Measurements from ENCODE around the gene ITPR2.

Gene ITPR2

DNA sequence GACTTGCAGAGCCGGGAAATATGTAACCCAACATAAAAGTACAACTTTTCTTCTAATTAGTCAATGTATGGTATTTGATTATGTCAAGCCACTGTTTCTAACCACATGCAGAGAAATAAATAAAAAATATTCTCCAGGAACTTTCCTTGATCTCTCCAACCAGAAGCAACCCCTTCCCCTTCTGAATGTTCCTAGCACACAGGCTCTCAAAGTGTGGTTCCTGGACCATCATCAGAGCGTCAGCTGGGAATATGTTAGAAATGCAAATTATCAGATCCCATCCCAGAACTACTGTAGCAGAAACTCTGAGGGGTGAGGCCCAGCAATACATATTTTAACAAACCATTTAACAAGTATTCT lies 21.0 kb upstream of the ITPR2 start:
- Histone ChIP-seq H2BK12ac (ENCODE audit: low read length) (no peak overlapping the region), H3K4ac (ENCODE audit: low read depth, low read length) (no peak overlapping the region), H3K9ac (ENCODE audit: low read length) (no peak overlapping the region), H3K79me1 (ENCODE audit: low read length) (no peaks in the 10 kb centered on the region), H4K8ac (ENCODE audit: low read depth, low read length) (no peak overlapping the region), H2BK5ac (ENCODE audit: low read depth, low read length, poor library complexity) (no peak overlapping the region), H3K14ac (ENCODE audit: low read length) (no peak overlapping the region), H3K27me3 (ENCODE audit: insufficient read depth, low read length) (no peaks in the 10 kb centered on the region), H3K23ac (ENCODE audit: low read length) (no peak overlapping the region), H3K79me2 (ENCODE audit: control insufficient read depth, insufficient read depth, low read length, poor library complexity) (no peaks in the 10 kb centered on the region), H4K12ac (ENCODE audit: low read depth, low read length) (no peak overlapping the region), H3K27ac (ENCODE audit: low read depth, low read length) (no peak overlapping the region), H3K18ac (ENCODE audit: low read length) (no peak overlapping the region), H3K4me2 (ENCODE audit: low read length) (no peak overlapping the region), H3K4me1 (ENCODE audit: control insufficient read depth in 1 of 2, insufficient read depth in 2 of 2, low read length in 2 of 2) (peaks cover 0 to 2% of the 10 kb centered on the region in 2 experiments), H2BK120ac (ENCODE audit: insufficient read depth, low read length, poor library complexity) (no peak overlapping the region), H2AFZ (ENCODE audit: insufficient read depth, low read length, poor library complexity) (no peak overlapping the region), H3K36me3 (ENCODE audit: control insufficient read depth in 1 of 2, insufficient read depth in 2 of 2, low read length in 2 of 2) (no peaks in the 10 kb centered on the region), H4K91ac (ENCODE audit: low read depth, low read length) (no peak overlapping the region), H3K9me3 (ENCODE audit: insufficient read depth, low read depth, low read length) (no peaks in the 10 kb centered on the region), H3K4me3 (ENCODE audit: low read depth, low read length) (no peak overlapping the region), H2AK5ac (ENCODE audit: low read length) (no peak overlapping the region)
- no peak for DNase-seq
- WGBS (ENCODE audit: extremely low coverage, insufficient coverage, insufficient read length): no CpG with 5 or more reads among the region's 2 CpGs

- no CpG with 5 or more reads among the region's 12 CpGs for WGBS (ENCODE audit: extremely low coverage, insufficient coverage, insufficient read length)
- peaks cover 0 to 2% of the 10 kb centered on the region in 2 experiments for H3K4me1 ChIP-seq (ENCODE audit: control insufficient read depth in 1 of 2, insufficient read depth in 2 of 2, low read length in 2 of 2)
- H4K12ac ChIP-seq (ENCODE audit: low read depth, low read length): no peak overlapping the region
- H3K36me3 ChIP-seq (ENCODE audit: control insufficient read depth in 1 of 2, insufficient read depth in 2 of 2, low read length in 2 of 2): no peaks in the 10 kb centered on the region
- no peak overlapping the region for H3K4me3 ChIP-seq (ENCODE audit: low read depth, low read length)
- H3K14ac ChIP-seq (ENCODE audit: low read length): no peak overlapping the region
- no peaks in the 10 kb centered on the region for H3K79me1 ChIP-seq (ENCODE audit: low read length)
- no peak overlapping the region for H3K9ac ChIP-seq (ENCODE audit: low read length)
- no peak overlapping the region for H3K4me2 ChIP-seq (ENCODE audit: low read length)
- no peak overlapping the region for H2BK120ac ChIP-seq (ENCODE audit: insufficient read depth, low read length, poor library complexity)
- H2AFZ ChIP-seq (ENCODE audit: insufficient read depth, low read length, poor library complexity): peak overlapping the region; percentile 18
- H3K18ac ChIP-seq (ENCODE audit: low read length): no peak overlapping the region
- H4K91ac ChIP-seq (ENCODE audit: low read depth, low read length): no peak overlapping the region
- no peaks in the 10 kb centered on the region for H3K9me3 ChIP-seq (ENCODE audit: insufficient read depth, low read depth, low read length)
- H3K27me3 ChIP-seq (ENCODE audit: insufficient read depth, low read length): no peaks in the 10 kb centered on the region
- peak overlapping the region; percentile 32 for H2AK5ac ChIP-seq (ENCODE audit: low read length)
- H3K27ac ChIP-seq (ENCODE audit: low read depth, low read length): no peak overlapping the region
- H3K79me2 ChIP-seq (ENCODE audit: control insufficient read depth, insufficient read depth, low read length, poor library complexity): no peaks in the 10 kb centered on the region
- peak overlapping the region; percentile 8 for H4K8ac ChIP-seq (ENCODE audit: low read depth, low read length)
- DNase-seq: peak; percentile 55 to 82
- H2BK5ac ChIP-seq (ENCODE audit: low read depth, low read length, poor library complexity): no peak overlapping the region
- H3K4ac ChIP-seq (ENCODE audit: low read depth, low read length): no peak overlapping the region
- no peak overlapping the region for H2BK12ac ChIP-seq (ENCODE audit: low read length)
- no peak overlapping the region for H3K23ac ChIP-seq (ENCODE audit: low read length)
Measured at GRCh38 chr12:26853303-26854030, 20.5 kb upstream of the ITPR2 start.

GRCh38 chr12:26851031-26851809 lies 18.2 kb upstream of the ITPR2 start:
- no peak overlapping the region for H2BK12ac ChIP-seq (ENCODE audit: low read length)
- no peak overlapping the region for H3K23ac ChIP-seq (ENCODE audit: low read length)
- H3K79me1 ChIP-seq (ENCODE audit: low read length): no peaks in the 10 kb centered on the region
- no CpG with 5 or more reads among the region's 2 CpGs for WGBS (ENCODE audit: extremely low coverage, insufficient coverage, insufficient read length)
- no peak overlapping the region for H4K8ac ChIP-seq (ENCODE audit: low read depth, low read length)
- H3K79me2 ChIP-seq (ENCODE audit: control insufficient read depth, insufficient read depth, low read length, poor library complexity): no peaks in the 10 kb centered on the region
- no peak for DNase-seq
- H3K18ac ChIP-seq (ENCODE audit: low read length): no peak overlapping the region
- H3K27me3 ChIP-seq (ENCODE audit: insufficient read depth, low read length): no peaks in the 10 kb centered on the region
- no peaks in the 10 kb centered on the region for H3K36me3 ChIP-seq (ENCODE audit: control insufficient read depth in 1 of 2, insufficient read depth in 2 of 2, low read length in 2 of 2)
- H2BK120ac ChIP-seq (ENCODE audit: insufficient read depth, low read length, poor library complexity): no peak overlapping the region
- no peak overlapping the region for H2AFZ ChIP-seq (ENCODE audit: insufficient read depth, low read length, poor library complexity)
- no peak overlapping the region for H3K27ac ChIP-seq (ENCODE audit: low read depth, low read length)
- no peak overlapping the region for H4K91ac ChIP-seq (ENCODE audit: low read depth, low read length)
- H3K9ac ChIP-seq (ENCODE audit: low read length): no peak overlapping the region
- peaks cover 0 to 3% of the 10 kb centered on the region in 2 experiments for H3K4me1 ChIP-seq (ENCODE audit: control insufficient read depth in 1 of 2, insufficient read depth in 2 of 2, low read length in 2 of 2)
- H4K12ac ChIP-seq (ENCODE audit: low read depth, low read length): no peak overlapping the region
- no peaks in the 10 kb centered on the region for H3K9me3 ChIP-seq (ENCODE audit: insufficient read depth, low read depth, low read length)
- no peak overlapping the region for H2BK5ac ChIP-seq (ENCODE audit: low read depth, low read length, poor library complexity)
- no peak overlapping the region for H3K14ac ChIP-seq (ENCODE audit: low read length)
- H3K4me2 ChIP-seq (ENCODE audit: low read length): no peak overlapping the region
- H3K4ac ChIP-seq (ENCODE audit: low read depth, low read length): no peak overlapping the region
- no peak overlapping the region for H2AK5ac ChIP-seq (ENCODE audit: low read length)
- H3K4me3 ChIP-seq (ENCODE audit: low read depth, low read length): no peak overlapping the region

DNA sequence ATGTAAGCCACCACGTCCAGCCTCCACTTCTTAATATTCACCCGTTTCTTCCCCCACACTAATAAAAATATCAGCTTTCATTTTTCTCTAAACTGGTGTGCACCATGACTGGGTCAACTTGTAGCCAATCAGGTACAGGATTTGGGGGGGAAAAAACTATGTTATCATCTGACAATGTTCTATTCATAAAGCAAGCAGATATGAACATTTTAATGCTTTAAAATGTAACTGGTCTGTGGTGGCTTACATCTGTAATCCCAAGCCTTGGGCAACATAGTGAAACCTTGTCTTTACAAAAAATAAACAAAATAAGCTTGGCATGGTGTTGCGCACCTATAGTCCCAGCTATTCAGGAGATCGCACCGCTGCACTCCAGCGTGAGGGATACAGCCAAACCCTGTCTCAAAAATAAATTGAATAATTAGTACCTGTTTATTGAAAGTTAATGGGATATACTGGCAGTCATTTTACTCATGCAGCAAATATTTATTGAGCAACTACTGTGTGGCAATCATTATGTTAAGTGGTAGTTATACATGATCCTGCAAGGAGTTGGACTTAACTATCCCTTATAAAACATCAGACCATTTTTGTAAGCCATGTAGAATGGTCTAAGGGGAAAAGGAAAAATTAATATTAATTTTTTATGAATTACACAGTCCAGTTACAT lies 15.3 kb upstream of the ITPR2 start:
- Histone ChIP-seq H3K14ac (ENCODE audit: low read length) (no peak overlapping the region), H3K4me1 (ENCODE audit: control insufficient read depth in 1 of 2, insufficient read depth in 2 of 2, low read length in 2 of 2) (peaks cover 0 to 5% of the 10 kb centered on the region in 2 experiments), H2AFZ (ENCODE audit: insufficient read depth, low read length, poor library complexity) (no peak overlapping the region), H3K4ac (ENCODE audit: low read depth, low read length) (no peak overlapping the region), H3K79me1 (ENCODE audit: low read length) (peaks cover 1% of the 10 kb centered on the region), H3K9ac (ENCODE audit: low read length) (no peak overlapping the region), H4K8ac (ENCODE audit: low read depth, low read length) (no peak overlapping the region), H4K12ac (ENCODE audit: low read depth, low read length) (no peak overlapping the region), H3K23ac (ENCODE audit: low read length) (no peak overlapping the region), H4K91ac (ENCODE audit: low read depth, low read length) (no peak overlapping the region), H3K18ac (ENCODE audit: low read length) (no peak overlapping the region), H3K79me2 (ENCODE audit: control insufficient read depth, insufficient read depth, low read length, poor library complexity) (no peaks in the 10 kb centered on the region), H3K4me3 (ENCODE audit: low read depth, low read length) (no peak overlapping the region), H3K36me3 (ENCODE audit: control insufficient read depth in 1 of 2, insufficient read depth in 2 of 2, low read length in 2 of 2) (no peaks in the 10 kb centered on the region), H3K27me3 (ENCODE audit: insufficient read depth, low read length) (no peaks in the 10 kb centered on the region), H2BK12ac (ENCODE audit: low read length) (no peak overlapping the region), H2BK120ac (ENCODE audit: insufficient read depth, low read length, poor library complexity) (no peak overlapping the region), H3K9me3 (ENCODE audit: insufficient read depth, low read depth, low read length) (no peaks in the 10 kb centered on the region), H3K4me2 (ENCODE audit: low read length) (no peak overlapping the region), H3K27ac (ENCODE audit: low read depth, low read length) (no peak overlapping the region), H2BK5ac (ENCODE audit: low read depth, low read length, poor library complexity) (no peak overlapping the region), H2AK5ac (ENCODE audit: low read length) (no peak overlapping the region)
- DNase-seq: peak; percentile 30 to 91
- 100% methylated on average over 1 of the region's 6 CpGs for WGBS (ENCODE audit: extremely low coverage, insufficient coverage, insufficient read length)

Data from trophoblast cell (in vitro differentiated cells and primary cell).